ENCODE results near the gene SEPTIN5. TPM values are rescaled to one million over a fixed set of nuclear protein-coding genes. Genes with fewer than 3 reads are reported as not detected.

Gene SEPTIN5
- polyA plus RNA-seq, 2 of the 4 experiments (the other 2 are of a cell fraction), result 4.6 to 12.6 TPM

DNA sequence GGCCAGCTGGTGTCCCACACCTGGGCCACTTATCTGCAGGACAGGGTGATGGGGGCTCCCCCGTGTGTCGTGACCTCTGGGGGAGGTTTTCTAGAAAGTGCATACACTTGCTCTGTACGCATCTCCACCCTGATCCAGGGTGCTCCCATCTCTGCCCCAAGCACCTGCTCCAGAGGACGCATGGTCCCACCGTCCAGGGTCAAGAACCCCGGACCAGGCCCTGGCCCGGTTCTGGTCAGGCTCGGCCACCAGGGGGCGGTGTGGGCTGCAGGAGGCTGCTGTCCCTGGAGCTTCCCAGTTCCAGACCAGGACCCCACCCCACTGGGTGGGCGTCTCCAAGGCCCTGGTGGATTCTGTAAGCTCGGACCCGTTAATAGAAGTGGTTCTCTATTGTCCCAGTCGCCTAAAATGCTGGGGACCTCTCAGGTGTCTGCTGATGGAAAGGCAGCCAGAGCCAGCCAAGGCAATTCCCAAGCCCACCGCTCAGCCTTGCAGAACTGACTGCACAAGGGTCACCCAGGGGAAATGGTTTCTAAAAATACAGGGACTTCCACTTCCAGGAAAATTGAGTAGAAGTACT is 34.7 kb upstream of the SEPTIN5 start:
- Histone ChIP-seq H3K4me2 (no peak overlapping the region), H3K4me1 (no peaks in the 10 kb centered on the region), H3K4me3 (no peak overlapping the region), H3K9me3 (0 out of 3 replicates have a peak, but pooled peaks cover 3% of the 10 kb centered on the region), H3K27ac (no peak overlapping the region)
- FAIRE-seq (no peak), ATAC-seq (peak; percentile 70 to 87; a peak in 5 of 6 replicates), DNase-seq (ENCODE audit: low read depth in 1 of 2, low spot score in 1 of 2) (peak in 1 of 2 experiments; percentile 7)
- TF ChIP-seq SMC3 (IDR thresholded peaks at IDR 0.05) (peak; percentile 39; the same call in 2 of the 3 replicates), JUN (IDR thresholded peaks at IDR 0.05) (no peak), RNF2 (IDR thresholded peaks at IDR 0.05; ENCODE audit: borderline replicate concordance, low read depth) (no peak), CTCF (IDR thresholded peaks at IDR 0.05) (peak; percentile 47), RAD21 (conservative IDR thresholded peaks at IDR 0.05 in 1 of 2, IDR thresholded peaks at IDR 0.05 in 1 of 2) (peak; percentile 47 to 57)
- 100% methylated on average over 1 of the region's 14 CpGs for WGBS (ENCODE audit: missing lambda C conversion rate)
- ChIA-PET CTCF (interaction anchor here (0.6 to 4.6 kb wide), 14 partner anchors 10 to 556 kb away, joined by 3 to 28 read pairs (median 5); no protein-coding TSS in a partner anchor), POLR2A (no interaction called here)

- CTCF ChIA-PET, result interaction anchor here (0.6 to 4.6 kb wide), 13 partner anchors 9 to 555 kb away, joined by 3 to 28 read pairs (median 5); no protein-coding TSS in a partner anchor
- Histone ChIP-seq H3K4me2 (no peak overlapping the region), H3K4me3 (no peak overlapping the region), H3K27ac (peak overlapping the region in 1 of 2 experiments; percentile 13; a peak in 2 of 6 replicates), H3K9me3 (0 out of 3 replicates have a peak, but pooled peaks cover 3% of the 10 kb centered on the region), H3K4me1 (no peaks in the 10 kb centered on the region)
- DNase-seq (ENCODE audit: low read depth in 1 of 2, low spot score in 1 of 2) (no peak), FAIRE-seq (no peak), ATAC-seq (no peak)
- POLR2A ChIA-PET, result no interaction called here
- 84% methylated on average over 15 of the region's 16 CpGs for WGBS (ENCODE audit: missing lambda C conversion rate)
- TF ChIP-seq CBX8 (IDR thresholded peaks at IDR 0.05) (no peak), HDAC2 (IDR thresholded peaks at IDR 0.05) (no peak), RAD21 (conservative IDR thresholded peaks at IDR 0.05 in 1 of 2, IDR thresholded peaks at IDR 0.05 in 1 of 2) (no peak), HES2 (IDR thresholded peaks at IDR 0.05) (no peak), CTCF (IDR thresholded peaks at IDR 0.05) (no peak), USF2 (IDR thresholded peaks at IDR 0.05) (no peak), POLR2AphosphoS2 (conservative IDR thresholded peaks at IDR 0.05; ENCODE audit: low read length) (no peak)
These were observed 33.9 kb upstream of the SEPTIN5 start for GRCh38 chr22:19680287-19680881.

- ChIA-PET POLR2A (no interaction called here), CTCF (interaction anchor here (0.7 to 4.6 kb wide), 5 partner anchors 13 to 49 kb away, joined by 3 to 28 read pairs (median 4); no protein-coding TSS in a partner anchor)
- TF ChIP-seq RFX5 (IDR thresholded peaks at IDR 0.05) (no peak), ATOH8 (CRISPR knock-in tag; IDR thresholded peaks at IDR 0.05; ENCODE audit: low read depth) (no peak), CHD4 (IDR thresholded peaks at IDR 0.05; ENCODE audit: borderline replicate concordance) (no peak)
- 61% methylated on average over 11 of the region's 11 CpGs for whole genome bisulfite sequencing (ENCODE audit: missing lambda C conversion rate)
- ATAC-seq, result no peak
- H3K9me3 ChIP-seq, result 0 out of 3 replicates have a peak, but pooled peaks cover 3% of the 10 kb centered on the region
- no peak overlapping the region for H3K4me2 ChIP-seq
- no peak for FAIRE-seq
- H3K4me3 ChIP-seq, result no peak overlapping the region
- no peak for DNase-seq (ENCODE audit: low read depth in 1 of 2, low spot score in 1 of 2)
- peak overlapping the region in 1 of 2 experiments; percentile 13; a peak in 3 of 6 replicates for H3K27ac ChIP-seq
- no peaks in the 10 kb centered on the region for H3K4me1 ChIP-seq
These were observed 33.1 kb upstream of the SEPTIN5 start for GRCh38 chr22:19680911-19681862.

Measured in A549 (cell line).